ENCODE data around the gene SH3PXD2A. TPM values are rescaled to one million over a fixed set of nuclear protein-coding genes. Genes with fewer than 3 reads are reported as not detected.
A peak's percentile ranks its signal among the peaks of the same experiment; 100 is the strongest.

The SH3PXD2A gene
- polyA plus RNA-seq, 1 experiment, result 50.2 TPM

DNA sequence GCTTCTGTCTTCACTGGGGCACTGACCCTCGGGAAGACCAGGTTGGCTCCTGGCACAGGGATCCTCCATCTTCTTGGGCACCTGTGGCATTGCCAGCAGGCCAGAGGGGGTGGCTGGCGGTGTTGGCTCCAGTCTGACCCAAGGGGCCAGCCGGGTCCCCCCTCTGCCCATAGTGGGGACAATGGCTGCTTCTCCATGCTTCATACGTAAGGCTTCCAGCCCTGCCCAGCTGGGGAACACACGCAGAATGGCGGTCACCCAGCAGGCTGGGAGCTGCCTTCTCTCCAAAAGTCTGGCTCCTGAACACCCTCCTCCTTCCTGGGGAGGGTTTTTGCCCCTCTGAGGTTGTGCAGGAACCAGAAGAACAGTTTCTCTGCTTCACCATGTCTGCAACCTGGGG lies 255.1 kb downstream of the SH3PXD2A start:
- POLR2A ChIA-PET, result no interaction called here
- CTCF ChIA-PET, result interaction anchor here (1.3 to 5.9 kb wide), 3 partner anchors 45 to 284 kb away, joined by 4 to 98 read pairs (median 6); no protein-coding TSS in a partner anchor
- TF ChIP-seq, protein P1, sequence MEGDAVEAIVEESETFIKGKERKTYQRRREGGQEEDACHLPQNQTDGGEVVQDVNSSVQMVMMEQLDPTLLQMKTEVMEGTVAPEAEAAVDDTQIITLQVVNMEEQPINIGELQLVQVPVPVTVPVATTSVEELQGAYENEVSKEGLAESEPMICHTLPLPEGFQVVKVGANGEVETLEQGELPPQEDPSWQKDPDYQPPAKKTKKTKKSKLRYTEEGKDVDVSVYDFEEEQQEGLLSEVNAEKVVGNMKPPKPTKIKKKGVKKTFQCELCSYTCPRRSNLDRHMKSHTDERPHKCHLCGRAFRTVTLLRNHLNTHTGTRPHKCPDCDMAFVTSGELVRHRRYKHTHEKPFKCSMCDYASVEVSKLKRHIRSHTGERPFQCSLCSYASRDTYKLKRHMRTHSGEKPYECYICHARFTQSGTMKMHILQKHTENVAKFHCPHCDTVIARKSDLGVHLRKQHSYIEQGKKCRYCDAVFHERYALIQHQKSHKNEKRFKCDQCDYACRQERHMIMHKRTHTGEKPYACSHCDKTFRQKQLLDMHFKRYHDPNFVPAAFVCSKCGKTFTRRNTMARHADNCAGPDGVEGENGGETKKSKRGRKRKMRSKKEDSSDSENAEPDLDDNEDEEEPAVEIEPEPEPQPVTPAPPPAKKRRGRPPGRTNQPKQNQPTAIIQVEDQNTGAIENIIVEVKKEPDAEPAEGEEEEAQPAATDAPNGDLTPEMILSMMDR (IDR thresholded peaks at IDR 0.05; ENCODE audit: insufficient read depth, low read depth, low read length), result no peak

DNA sequence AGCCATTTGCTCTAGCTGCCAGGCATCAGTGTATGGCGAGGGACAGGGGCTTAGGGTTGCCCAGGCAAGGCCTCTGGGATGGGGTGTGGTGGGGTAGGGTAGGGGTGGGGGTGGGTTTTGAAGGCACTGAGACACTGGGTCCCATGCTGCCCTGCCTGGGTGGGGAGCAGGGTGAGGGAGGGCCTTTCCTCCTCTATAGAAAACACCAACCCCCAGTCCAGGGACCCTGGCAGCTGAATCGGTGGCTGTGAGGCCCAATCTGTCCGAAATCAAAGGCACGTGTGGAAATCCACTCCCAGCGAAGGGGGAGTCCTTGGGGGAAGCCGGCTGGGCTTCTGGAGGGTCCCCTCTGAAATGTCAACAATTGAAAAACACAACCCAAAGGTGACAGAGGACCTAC lies 255.5 kb downstream of the SH3PXD2A start:
- ChIA-PET CTCF (interaction anchor here (0.6 to 5.9 kb wide), 8 partner anchors 9 to 308 kb away, joined by 3 to 98 read pairs (median 4); no protein-coding TSS in a partner anchor), POLR2A (no interaction called here)
- TF ChIP-seq, protein P1 (IDR thresholded peaks at IDR 0.05; ENCODE audit: insufficient read depth, low read depth, low read length), result no peak
- peaks cover 34% of the 10 kb centered on the region for H3K36me3 ChIP-seq (ENCODE audit: control insufficient read depth, insufficient read depth, low read length)
- no peak for DNase-seq (ENCODE audit: low read depth)
- H3K27me3 ChIP-seq (ENCODE audit: control insufficient read depth, insufficient read depth, low read length), result no peaks in the 10 kb centered on the region
- no peak overlapping the region for H3K4me3 ChIP-seq (ENCODE audit: low read depth, low read length)

More for the DNA sequence above, 255.1 kb downstream of the SH3PXD2A start:
- Histone ChIP-seq H3K4me3 (ENCODE audit: low read depth, low read length) (no peak overlapping the region), H3K27me3 (ENCODE audit: control insufficient read depth, insufficient read depth, low read length) (no peaks in the 10 kb centered on the region), H3K36me3 (ENCODE audit: control insufficient read depth, insufficient read depth, low read length) (peaks cover 38% of the 10 kb centered on the region)
- no peak for DNase-seq (ENCODE audit: low read depth)

DNA sequence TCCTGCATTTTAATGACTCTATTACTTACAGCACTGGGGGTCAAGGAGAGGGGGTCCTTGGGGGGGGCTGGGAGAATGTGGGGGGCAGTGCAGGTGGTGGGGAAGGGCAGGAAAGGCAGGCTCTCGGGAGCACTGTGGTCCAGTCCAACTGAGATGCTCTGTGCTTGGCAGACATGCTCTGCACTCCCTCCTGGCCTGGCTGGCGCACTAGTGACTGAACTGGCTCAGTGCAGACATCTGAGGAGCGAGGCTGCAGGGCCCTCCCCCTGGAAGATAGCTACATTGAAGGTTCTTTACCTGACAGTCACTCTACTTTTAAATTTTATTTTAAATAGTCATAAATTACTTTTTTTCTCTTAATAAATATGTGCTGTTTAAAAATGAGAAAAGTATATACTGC lies 256.2 kb downstream of the SH3PXD2A start:
- no peak for DNase-seq (ENCODE audit: low read depth)
- peaks cover 28% of the 10 kb centered on the region for H3K36me3 ChIP-seq (ENCODE audit: control insufficient read depth, insufficient read depth, low read length)
- TF ChIP-seq, protein P1 (IDR thresholded peaks at IDR 0.05; ENCODE audit: insufficient read depth, low read depth, low read length), result no peak

DNA sequence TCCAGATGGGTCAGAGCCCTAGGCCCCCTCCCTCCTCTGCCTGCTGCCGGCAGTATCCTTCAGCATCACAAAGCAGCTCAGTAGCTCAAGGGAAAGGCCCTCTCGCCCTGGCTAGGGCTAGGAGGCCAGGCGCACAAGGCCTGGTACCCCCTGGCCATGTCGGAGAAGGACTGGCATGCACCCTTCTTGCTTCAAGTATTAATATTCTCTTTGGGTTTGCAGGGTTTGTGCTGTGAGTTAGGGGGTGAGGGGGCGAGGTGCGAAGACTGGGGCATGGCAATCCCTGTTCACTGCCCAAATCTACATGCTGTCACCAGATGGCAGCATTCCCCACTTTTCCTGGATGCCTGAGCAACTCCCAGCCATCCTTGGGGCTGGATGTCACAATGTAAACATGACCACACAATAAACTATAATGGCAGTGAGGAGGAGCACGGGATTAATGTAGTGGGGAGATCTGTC lies 256.7 kb downstream of the SH3PXD2A start:
- ChIA-PET POLR2A (interaction anchor here (0.6 kb wide), 1 partner anchor 32 kb away, joined by 3 read pairs; no protein-coding TSS in a partner anchor), CTCF (interaction anchor here (0.8 to 5.9 kb wide), 9 partner anchors 10 to 285 kb away, joined by 3 to 98 read pairs (median 5); no protein-coding TSS in a partner anchor)
- no peak overlapping the region for H3K4me3 ChIP-seq (ENCODE audit: low read depth, low read length)

More for the DNA sequence above, 256.2 kb downstream of the SH3PXD2A start:
- H3K27me3 ChIP-seq (ENCODE audit: control insufficient read depth, insufficient read depth, low read length), result no peaks in the 10 kb centered on the region
- POLR2A ChIA-PET, result no interaction called here
- CTCF ChIA-PET, result interaction anchor here (0.6 to 5.9 kb wide), 9 partner anchors 10 to 309 kb away, joined by 3 to 98 read pairs (median 5); no protein-coding TSS in a partner anchor
- no peak overlapping the region for H3K4me3 ChIP-seq (ENCODE audit: low read depth, low read length)

DNA sequence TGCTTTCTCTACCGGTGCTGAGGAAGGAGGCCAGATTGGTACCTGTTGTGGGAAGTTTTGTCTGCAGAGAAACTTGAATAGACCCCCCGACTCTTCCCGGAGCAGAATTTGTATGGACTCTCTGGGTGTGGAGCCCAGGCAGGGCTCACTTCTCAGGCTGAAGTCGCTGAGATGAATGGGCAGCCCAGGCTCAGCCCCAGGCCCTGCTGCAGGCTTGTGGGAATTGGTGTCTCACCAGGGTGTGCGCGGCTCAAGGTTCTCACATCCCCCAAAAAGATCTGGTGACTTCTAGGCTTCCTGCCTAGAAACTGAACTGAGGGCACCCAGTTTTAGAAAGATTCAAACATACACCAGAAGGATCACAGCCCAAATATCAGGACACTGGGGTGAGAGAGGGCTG lies 258.4 kb downstream of the SH3PXD2A start:
- peaks cover 8% of the 10 kb centered on the region for H3K36me3 ChIP-seq (ENCODE audit: control insufficient read depth, insufficient read depth, low read length)
- CTCF ChIA-PET, result interaction anchor here (5.5 kb wide), 1 partner anchor 90 kb away, joined by 39 read pairs; no protein-coding TSS in a partner anchor
- H3K27me3 ChIP-seq (ENCODE audit: control insufficient read depth, insufficient read depth, low read length), result no peaks in the 10 kb centered on the region
- H3K4me3 ChIP-seq (ENCODE audit: low read depth, low read length), result no peak overlapping the region
- TF ChIP-seq, protein P1 (IDR thresholded peaks at IDR 0.05; ENCODE audit: insufficient read depth, low read depth, low read length), result no peak
- POLR2A ChIA-PET, result no interaction called here
- no peak for DNase-seq (ENCODE audit: low read depth)

More for the DNA sequence above, 256.7 kb downstream of the SH3PXD2A start:
- Histone ChIP-seq H3K27me3 (ENCODE audit: control insufficient read depth, insufficient read depth, low read length) (no peaks in the 10 kb centered on the region), H3K36me3 (ENCODE audit: control insufficient read depth, insufficient read depth, low read length) (peaks cover 24% of the 10 kb centered on the region)
- peak; percentile 31 for DNase-seq (ENCODE audit: low read depth)
- TF ChIP-seq, protein P1 (IDR thresholded peaks at IDR 0.05; ENCODE audit: insufficient read depth, low read depth, low read length), result peak; percentile 64

All from BJ (cell line).